ENCODE results near the gene AFF1.

AFF1 gene

GRCh38 chr4:87166296-87166854, 231.6 kb downstream of the AFF1 start:
- DNase-seq, result no peak

DNA sequence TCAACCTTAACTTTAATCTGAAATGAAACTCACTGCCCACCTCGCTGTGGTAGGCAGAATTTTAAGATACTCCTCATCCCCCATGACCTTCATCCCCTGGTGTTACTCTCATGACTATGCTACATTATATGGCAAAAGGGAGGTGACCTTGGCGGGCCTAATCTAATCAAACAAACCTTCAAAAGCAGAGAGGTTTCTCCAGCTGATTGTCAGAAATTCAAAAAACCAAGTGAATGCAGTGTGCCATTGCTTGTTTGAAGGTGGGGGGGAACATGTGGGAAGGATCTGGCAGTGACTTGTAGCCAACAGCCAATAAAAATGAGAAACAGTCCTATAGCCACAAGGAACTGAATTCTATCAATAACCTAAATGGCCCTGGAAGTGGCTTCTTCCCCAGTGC, 237.1 kb downstream of the AFF1 start:
- no peak for DNase-seq

DNA sequence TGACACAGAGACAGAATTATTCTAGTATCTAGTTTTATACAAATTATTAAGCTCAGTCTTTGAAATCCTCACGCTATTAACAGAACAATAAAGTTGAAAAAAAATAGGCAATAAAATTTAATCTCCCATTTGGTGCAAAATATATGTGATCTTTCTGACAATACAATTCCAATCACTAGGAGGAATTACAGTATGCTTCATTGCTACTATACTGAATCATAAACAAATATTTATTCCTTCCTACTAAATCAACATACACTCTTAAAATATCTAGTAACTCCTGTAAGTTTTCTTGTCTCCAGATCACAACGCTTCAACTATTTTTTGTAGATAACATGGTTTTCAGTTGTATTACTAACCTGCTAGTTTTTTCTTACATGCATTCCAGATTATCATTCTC, 239.9 kb downstream of the AFF1 start:
- no peak for DNase-seq

DNA sequence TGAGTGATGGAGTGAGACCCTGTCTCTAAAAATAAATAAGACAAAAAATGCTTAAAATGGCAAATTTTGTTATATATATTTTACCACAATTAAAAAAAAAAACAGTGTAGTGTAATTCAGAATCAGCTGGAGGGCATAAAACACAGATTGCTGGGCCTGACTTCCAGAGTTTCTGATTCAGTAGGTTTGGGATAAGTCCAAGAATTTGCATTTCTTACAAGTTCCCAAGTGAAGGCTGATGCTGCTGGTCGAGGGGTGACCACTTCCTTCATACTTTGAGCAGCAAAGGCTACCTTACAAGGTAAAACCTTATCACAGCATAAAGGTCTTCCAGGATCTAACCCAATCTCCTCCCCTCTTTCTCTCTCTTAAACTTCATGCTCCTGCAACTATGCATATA, 244.9 kb downstream of the AFF1 start:
- no peak for DNase-seq

DNA sequence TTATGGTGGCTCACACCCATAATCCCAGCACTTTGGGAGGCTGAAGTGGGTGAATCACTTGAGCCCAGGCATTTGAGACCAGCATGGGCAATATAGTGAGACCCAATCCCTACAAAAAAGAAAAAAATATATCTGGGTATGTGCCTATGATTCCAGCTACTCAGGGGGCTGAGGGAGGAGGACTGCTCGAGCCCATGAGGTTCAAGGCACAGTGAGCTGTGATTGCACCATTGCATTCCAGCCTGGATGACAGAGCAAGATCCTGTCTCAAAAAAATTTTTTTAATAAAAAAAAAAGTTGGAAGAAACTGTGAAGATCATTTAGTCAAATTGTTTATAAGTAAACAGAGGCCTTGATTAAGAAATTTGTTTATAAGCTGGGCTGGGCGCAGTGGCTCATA, 246.0 kb downstream of the AFF1 start:
- no peak for DNase-seq

- DNase-seq, result no peak
Measured at GRCh38 chr4:87185146-87185870, 250.5 kb downstream of the AFF1 start.

GRCh38 chr4:87188048-87188447, 253.2 kb downstream of the AFF1 start:
- DNase-seq, result no peak

- DNase-seq, result no peak
Measured at GRCh38 chr4:87188932-87189331, 254.1 kb downstream of the AFF1 start.
